GM18508 (cell line): ENCODE results near the gene NFIL3.

ENCODE experiments used
- ATAC-seq: cut with Tn5 transposase; IDR thresholded peaks from one replicate; pipeline ENCODE4 v1.9.1; 2021; ENCODE audit warnings: moderate number of reproducible peaks; ENCODE audit not compliant: insufficient read depth, unreplicated experiment

The NFIL3 gene

GRCh38 chr9:91361291-91362050 is 62.2 kb downstream of the NFIL3 start, which contains the start of gene AUH:
TSS of gene AUH (minus strand) at chr9:91361918. CDS start at chr9:91361889, 29 bp downstream.
- ATAC-seq, result peak; percentile 42

GRCh38 chr9:91360551-91361290 is 62.9 kb downstream of the NFIL3 start:
- ATAC-seq, result no peak

- ATAC-seq, result no peak
Measured at GRCh38 chr9:91359734-91360470, 63.7 kb downstream of the NFIL3 start.

- no peak for ATAC-seq
Measured at GRCh38 chr9:91359083-91359482, 64.5 kb downstream of the NFIL3 start.
